Measurements from ENCODE around the gene NEK4.

Gene NEK4

DNA sequence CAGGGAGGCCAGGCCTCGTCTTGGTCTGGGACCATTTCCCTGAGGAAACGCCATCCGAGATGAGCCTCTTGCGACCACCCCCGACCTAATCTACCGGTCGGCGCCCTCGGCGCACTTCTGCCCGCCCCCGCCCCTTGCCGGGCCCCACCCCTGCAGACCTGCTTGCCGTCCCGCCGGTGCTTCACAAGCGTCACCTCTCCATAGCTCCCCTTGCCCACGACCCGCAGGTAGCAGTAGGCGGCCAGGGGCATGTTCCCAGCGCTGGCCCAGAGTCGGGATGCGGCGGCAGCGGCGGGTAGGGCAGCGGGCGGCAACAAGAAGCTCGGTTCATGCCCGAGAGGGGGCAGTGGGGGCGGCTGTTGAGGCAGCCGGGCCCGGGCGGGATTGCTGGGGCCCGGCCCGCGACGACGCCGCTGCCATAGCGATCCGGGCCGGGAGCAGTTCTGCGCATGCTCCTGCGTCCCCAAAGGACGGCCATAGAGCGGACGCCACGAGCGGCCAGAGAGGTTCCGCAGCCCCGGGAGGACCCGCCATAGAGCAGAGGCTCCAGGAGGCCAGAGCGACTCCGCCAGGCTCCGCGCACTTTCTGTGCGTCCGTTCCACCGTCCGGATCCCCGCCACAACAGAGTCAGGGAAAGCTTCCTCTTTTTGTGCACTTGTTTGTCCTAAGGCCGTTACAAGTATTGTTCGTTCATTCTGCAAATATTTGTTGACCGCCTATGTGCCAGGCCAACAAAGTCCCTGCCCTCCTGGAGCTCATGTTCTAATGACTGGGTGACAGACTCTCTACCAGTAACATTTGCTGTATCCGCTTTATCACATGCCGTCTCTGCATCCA lies at the start of gene NEK4:
TSS of gene NEK4 (minus strand) at position 445 of the 838 bp plus-strand sequence. CDS start at position 251, 194 bp downstream.
- in situ Hi-C loops (cut with MboI; ENCODE audit: low sequenced_read_pairs), result no loop called here

DNA sequence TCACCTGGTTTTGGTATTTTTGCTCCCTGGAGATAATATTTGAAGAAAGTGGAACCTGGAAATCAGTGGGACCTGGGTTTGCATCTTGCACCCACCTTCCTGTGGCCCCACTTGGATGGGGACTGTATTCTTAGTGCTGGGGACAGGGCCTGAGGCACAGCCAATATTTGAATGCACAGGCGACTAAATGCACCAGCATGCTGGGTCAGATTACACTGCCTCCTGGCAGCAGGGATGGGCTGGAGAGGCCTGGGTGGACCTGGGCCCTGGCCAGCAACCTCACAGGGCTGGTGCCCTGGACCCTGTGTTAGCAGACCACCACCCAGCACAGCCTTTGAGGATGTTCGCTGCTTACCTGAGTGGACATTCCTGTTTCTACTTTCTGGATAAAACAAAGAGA lies 49.2 kb upstream of the NEK4 start:
- in situ Hi-C loops (cut with MboI; ENCODE audit: low sequenced_read_pairs), result no loop called here

- in situ Hi-C loops (cut with MboI; ENCODE audit: low sequenced_read_pairs), result no loop called here
Measured at GRCh38 chr3:52817860-52818259, 47.1 kb upstream of the NEK4 start.

GRCh38 chr3:52817221-52817620 lies 46.5 kb upstream of the NEK4 start:
- in situ Hi-C loops (cut with MboI; ENCODE audit: low sequenced_read_pairs), result no loop called here

- in situ Hi-C loops (cut with MboI; ENCODE audit: low sequenced_read_pairs), result no loop called here
Measured at GRCh38 chr3:52816654-52817053, 45.9 kb upstream of the NEK4 start.

DNA sequence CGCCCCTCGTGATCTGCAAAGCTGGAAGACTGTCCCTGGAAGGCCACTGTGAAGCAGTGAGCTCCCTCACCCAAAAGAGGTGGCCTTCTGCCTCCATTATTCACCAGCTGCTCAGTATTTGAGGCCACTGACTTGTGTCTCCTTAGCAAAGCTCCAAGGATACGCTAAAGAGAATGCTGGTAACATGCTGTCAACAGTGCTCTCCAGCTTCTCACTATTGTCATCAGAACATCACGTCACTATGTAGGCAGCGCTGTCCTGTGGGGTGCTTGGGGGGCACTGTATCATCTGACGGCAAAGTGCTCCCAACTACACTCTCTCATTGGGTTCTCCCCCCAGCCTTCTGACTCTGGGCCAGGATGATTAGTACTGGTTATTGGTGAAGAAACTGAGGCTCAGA lies 45.5 kb upstream of the NEK4 start:
- in situ Hi-C loops (cut with MboI; ENCODE audit: low sequenced_read_pairs), result no loop called here

- in situ Hi-C loops (cut with MboI; ENCODE audit: low sequenced_read_pairs), result no loop called here
Measured at GRCh38 chr3:52813810-52814209, 43.1 kb upstream of the NEK4 start.

- in situ Hi-C loops (cut with MboI; ENCODE audit: low sequenced_read_pairs), result no loop called here
Measured at GRCh38 chr3:52811452-52812011, 40.8 kb upstream of the NEK4 start.

DNA sequence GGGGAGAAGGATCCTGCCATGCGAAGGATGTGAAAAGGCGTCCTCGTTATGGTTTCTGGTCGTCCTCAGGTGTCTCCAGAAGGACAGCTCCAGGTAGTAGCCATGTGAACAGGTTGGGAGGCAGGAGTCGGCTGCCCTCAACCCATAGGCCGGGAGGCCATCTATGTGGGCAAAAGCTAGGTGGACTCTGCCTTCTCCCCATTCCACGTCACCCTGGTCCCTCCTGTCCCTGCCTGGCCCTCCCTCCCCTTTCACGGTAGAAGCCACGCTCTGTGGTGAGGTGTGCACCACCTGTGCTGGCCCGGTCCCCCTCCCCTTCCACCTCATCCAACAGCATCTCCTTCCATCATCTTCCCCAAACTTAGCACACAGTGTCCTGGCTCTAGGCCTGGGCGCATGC lies 40.2 kb upstream of the NEK4 start:
- in situ Hi-C loops (cut with MboI; ENCODE audit: low sequenced_read_pairs), result no loop called here

DNA sequence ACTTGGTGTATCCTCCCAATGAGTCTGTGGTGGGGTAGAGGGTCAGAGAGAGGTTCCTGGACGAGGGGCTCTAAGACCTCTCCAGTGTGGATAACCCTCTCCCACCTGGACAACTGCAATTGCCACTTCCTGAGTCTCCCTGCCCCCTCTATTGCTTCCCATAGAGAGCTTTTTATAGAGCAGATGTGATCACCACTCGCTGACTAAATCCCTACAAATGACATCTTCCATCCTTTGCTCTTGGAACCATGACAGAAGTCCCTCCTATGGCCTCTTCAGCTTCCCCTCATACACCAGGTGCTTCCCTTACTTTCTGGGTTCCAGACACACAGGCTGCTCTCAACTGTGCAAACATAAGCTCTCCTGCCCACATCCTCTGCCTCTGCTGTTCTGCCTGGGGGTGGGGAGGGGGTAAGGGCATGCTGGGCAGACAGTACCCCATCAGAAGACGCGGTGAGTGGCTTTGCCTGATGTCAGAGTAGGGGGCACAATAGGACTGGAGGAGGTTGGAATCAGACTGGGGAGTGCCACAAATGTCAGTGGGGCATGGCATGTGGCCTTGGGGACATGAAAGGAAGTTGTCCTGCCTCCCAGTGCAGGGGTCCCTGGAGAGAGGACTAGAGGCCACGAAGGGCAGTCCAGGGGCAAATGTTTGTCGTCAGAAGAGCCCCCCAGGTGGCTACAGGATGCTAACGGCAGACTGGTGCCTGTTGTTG lies 39.1 kb upstream of the NEK4 start:
- in situ Hi-C loops (cut with MboI; ENCODE audit: low sequenced_read_pairs), result no loop called here

DNA sequence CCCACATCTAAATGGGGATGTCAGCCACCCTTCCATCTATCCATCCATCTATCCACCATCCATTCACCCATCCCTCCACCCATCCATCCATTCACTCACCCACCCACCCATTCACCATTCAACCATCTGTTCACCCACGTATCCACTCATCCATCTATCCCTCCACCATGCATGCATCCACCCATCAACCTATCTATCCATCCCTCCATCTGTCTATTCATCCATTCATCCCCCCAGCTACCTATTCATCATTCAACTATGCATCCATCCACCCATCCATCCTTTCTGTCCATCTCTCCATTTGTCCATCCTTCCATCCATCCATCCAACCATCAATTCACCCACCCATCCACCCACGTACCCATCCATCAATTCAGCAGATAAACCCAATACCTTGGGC lies 38.4 kb upstream of the NEK4 start:
- in situ Hi-C loops (cut with MboI; ENCODE audit: low sequenced_read_pairs), result no loop called here

DNA sequence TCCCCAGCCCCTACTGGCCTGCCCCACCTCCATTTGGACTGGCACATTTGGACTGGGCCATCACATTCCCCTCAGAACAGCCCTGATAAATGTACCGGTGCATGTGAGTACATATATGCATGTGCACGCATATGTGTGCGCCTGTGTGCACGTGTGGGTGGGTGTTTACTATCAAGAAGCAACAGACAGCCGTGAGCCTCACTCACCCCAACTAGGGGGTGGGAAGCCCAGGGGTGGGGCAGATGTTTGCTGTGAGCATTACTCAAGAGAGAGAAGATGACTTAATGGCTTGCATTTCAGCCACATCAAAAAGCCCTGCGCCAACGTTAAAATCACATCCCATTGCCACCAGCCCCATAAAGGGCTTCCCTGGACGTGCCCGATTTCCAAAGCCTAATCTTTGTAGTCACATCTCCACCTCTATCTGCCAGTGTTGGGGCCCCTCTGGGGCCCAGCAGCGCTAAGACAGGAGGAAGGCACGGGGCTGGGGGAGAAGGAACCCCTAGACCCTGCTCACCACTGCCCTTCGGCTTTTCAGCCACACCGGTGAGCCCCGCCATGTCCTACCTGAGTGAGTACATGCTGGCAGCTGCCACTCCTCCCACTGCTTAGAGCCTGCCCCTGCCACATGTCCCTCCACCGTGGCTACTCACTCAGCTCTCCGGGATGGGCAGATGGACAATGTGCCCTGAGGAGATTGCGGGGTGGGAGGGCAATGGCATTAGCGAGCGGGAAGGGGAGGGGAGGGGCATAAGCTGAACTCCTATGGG lies 34.7 kb upstream of the NEK4 start:
- in situ Hi-C loops (cut with MboI; ENCODE audit: low sequenced_read_pairs), result no loop called here

DNA sequence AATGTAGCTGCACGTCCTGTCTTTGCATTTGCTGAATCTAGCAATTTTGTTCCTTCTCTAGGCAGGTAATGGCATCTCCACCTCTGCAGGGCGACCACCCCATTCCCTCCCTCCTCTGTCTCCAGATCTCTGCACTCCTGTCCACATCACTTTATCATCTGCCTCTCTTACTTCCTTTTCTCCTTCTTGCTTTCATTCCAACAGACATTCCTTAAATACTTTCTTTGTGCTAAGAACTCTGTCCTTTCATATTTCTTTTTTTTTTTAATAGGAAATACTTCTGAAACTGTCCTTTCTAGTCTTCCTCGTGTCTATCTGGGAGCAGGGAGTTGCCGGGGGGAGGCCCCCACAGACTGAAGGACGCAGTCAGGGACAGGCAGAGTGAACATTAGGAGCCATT lies 31.1 kb upstream of the NEK4 start:
- in situ Hi-C loops (cut with MboI; ENCODE audit: low sequenced_read_pairs), result no loop called here

- in situ Hi-C loops (cut with MboI; ENCODE audit: low sequenced_read_pairs), result no loop called here
Measured at GRCh38 chr3:52800079-52800478, 29.3 kb upstream of the NEK4 start.

DNA sequence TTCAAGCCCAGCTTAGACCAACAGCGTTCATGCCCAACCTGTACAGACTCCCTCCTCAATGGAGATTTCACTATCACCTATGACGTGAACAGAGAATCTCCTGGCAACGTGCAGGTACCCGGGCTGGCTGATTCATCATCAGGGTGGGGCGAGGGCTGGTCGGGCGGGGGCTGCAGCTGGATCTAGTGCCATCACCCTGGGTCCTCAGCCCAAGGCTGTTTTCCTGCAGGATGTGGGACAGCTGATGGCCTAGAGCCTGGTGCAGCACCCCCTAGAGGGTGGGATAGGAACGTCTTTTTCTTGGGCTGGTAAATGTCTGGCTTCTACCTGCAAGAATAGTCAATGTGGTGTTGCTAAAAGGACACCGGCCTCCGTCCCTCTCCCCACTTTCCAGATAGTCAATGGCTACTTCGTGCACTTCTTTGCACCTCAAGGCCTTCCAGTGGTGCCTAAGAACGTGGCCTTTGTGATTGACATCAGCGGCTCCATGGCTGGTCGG lies 28.3 kb upstream of the NEK4 start:
- in situ Hi-C loops (cut with MboI; ENCODE audit: low sequenced_read_pairs), result no loop called here

GRCh38 chr3:52798376-52798977 lies 27.7 kb upstream of the NEK4 start:
- in situ Hi-C loops (cut with MboI; ENCODE audit: low sequenced_read_pairs), result no loop called here

DNA sequence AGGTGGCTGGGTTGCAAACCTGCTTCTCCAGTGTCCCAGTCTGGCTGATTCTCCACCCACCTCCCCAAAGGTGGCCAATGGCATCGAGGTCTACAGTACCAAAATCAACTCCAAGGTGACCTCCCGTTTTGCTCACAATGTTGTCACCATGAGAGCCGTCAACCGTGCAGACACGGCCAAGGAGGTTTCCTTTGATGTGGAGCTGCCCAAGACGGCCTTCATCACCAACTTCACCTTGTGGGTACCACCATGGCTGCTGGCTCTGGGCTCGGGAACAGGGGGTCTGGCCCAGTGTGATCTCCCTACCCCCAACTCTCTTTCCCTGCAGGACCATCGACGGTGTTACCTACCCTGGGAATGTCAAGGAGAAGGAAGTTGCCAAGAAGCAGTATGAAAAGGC lies 25.7 kb upstream of the NEK4 start:
- in situ Hi-C loops (cut with MboI; ENCODE audit: low sequenced_read_pairs), result no loop called here

DNA sequence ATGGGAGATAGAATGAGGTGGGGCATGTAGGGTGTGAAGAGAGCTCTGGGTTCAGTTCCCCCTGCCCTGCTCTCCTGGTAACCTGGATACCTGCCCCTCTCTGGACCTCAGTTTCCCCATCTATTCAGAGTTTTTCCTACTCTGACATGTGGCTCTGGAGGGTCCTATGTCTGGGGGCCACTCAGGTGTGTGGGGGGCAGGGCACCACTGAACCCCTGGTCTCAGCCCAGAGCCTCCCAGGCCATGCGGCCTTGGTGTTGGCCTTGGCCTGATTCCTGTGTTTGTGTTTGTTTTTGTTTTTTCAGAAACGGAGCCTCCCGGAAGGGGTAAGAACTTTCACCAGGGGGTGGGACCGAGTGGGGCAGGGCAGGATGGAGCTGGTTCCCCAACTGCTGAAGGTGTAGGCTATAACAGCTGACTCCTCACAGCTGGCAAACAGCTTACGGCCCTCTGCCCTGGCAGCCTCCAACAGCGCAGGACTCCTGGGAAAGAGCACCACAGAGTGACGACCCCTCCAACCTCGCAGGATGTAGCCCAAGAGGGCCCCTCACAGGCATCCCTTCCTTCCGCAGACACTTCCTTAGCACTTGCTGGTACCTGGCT lies 24.7 kb upstream of the NEK4 start:
- in situ Hi-C loops (cut with MboI; ENCODE audit: low sequenced_read_pairs), result no loop called here

- in situ Hi-C loops (cut with MboI; ENCODE audit: low sequenced_read_pairs), result no loop called here
Measured at GRCh38 chr3:52794612-52795099, 23.9 kb upstream of the NEK4 start, which contains the start of gene ITIH3. ITIH3 (plus strand) TSS chr3:52794796; CDS start chr3:52794804, 8 bp downstream.

All from HL-60/S4 (cell line).